B cell (primary cell): ENCODE measurements around the gene DENND4C.

Source experiments
- CTCF ChIP-seq: fragments of 200-600 bp; IDR thresholded peaks from one replicate; pipeline ENCODE4 v1.8.0; 2022; ENCODE audit warnings: antibody characterized with exemption, mild to moderate bottlenecking
- EZH2 ChIP-seq: IDR thresholded peaks from 2 replicates; pipeline ENCODE4 v1.6.1; 2012; ENCODE audit warnings: borderline replicate concordance, low read depth, mild to moderate bottlenecking, moderate library complexity, low read length; ENCODE audit not compliant: insufficient read depth, poor library complexity, severe bottlenecking

DNA sequence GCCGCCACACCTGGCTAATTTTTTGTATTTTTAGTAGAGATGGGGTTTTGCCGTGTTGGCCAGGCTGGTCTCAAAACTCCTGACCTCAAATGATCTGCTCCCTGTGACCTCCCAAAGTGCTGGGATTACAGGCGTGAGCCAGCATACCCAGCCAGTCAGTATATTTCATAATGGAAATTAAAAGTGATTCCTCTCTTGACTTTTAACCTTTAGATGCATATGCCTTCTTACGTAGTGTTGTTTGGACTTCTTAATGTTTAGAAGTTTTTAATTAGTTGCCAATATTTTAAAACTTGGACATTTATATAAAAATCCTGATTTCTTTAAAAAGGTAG, 22.4 kb downstream of the DENND4C start:
- TF ChIP-seq CTCF = no peak
- TF ChIP-seq EZH2 = no peak
